Endothelial cell of umbilical vein (primary cell): ENCODE data around the gene TSPAN4. TPM values are rescaled to one million over a fixed set of nuclear protein-coding genes. Genes with fewer than 3 reads are reported as not detected.

Source experiments
- BruUV-seq: library from RNA; stranded (reverse); fragments of 400-500 nt; replicated peaks from 2 replicates; lab custom pipeline; 2021; lab: Mats Ljungman, UMichigan
- CTCF ChIA-PET: fragments of 300-600, 350-600 bp; sonication (Branson Sonifier 250); formaldehyde crosslinking; loops from one replicate; lab custom pipeline; 2021; ENCODE audit warnings: antibody characterized with exemption, inconsistent platforms; lab: Charles Lee
- POLR2A ChIA-PET: fragments of 300-600, 350-600 bp; sonication (Branson Sonifier 250); formaldehyde crosslinking; loops from one replicate; lab custom pipeline; 2021; ENCODE audit warnings: antibody characterized with exemption, inconsistent platforms; lab: Charles Lee
- DNase-seq: peaks from one replicate; pipeline ENCODE4 v3.0.0-alpha.2; 2011; ENCODE audit warnings: low read depth, low spot score
- FAIRE-seq: peaks from 2 replicates; lab custom pipeline; 2011; peaks lifted over from hg19 to GRCh38; lab: Jason Lieb, UNC
- H2AFZ ChIP-seq: 2 replicates; pipeline ENCODE4 v1.6.0; 2012; ENCODE audit warnings: low read depth, low read length, control low read depth, inconsistent platforms
- H3K27ac ChIP-seq: 2 replicates; pipeline ENCODE4 v1.5.1; 2011; ENCODE audit warnings: low read depth, mild to moderate bottlenecking, control low read depth, low read length, moderate library complexity; ENCODE audit not compliant: insufficient read depth
- H3K27me3 ChIP-seq, 2 experiments: 2 replicates each; pipeline versions ENCODE4 v1.6.0 to v1.6.1; 2011; ENCODE audit warnings: low read length in 2 of 2, mixed read lengths in 1 of 2; ENCODE audit not compliant: control insufficient read depth in 2 of 2, insufficient read depth in 2 of 2
- H3K36me3 ChIP-seq, 2 experiments: 2 replicates in 1 of 2; 3 replicates in 1 of 2; pipeline ENCODE4 v1.5.1; 2011; ENCODE audit warnings: low read length in 2 of 2, mild to moderate bottlenecking in 1 of 2, moderate library complexity in 1 of 2; ENCODE audit not compliant: control insufficient read depth in 2 of 2, insufficient read depth in 2 of 2; ENCODE audit errors: extremely low read depth in 1 of 2
- H3K4me1 ChIP-seq: 3 replicates; pipeline ENCODE4 v1.5.1; 2011; ENCODE audit warnings: mild to moderate bottlenecking, low read length; ENCODE audit not compliant: control insufficient read depth, insufficient read depth; ENCODE audit errors: extremely low read depth
- H3K4me2 ChIP-seq: 2 replicates; pipeline ENCODE4 v1.6.1; 2011; ENCODE audit warnings: low read length, control low read depth, mixed read lengths; ENCODE audit not compliant: insufficient read depth
- H3K4me3 ChIP-seq, 3 experiments: fragments of 200-600 bp in 1 of 3; sonication (generic), shearing (Covaris generic) in 1 of 3; replicated peaks in 1 of 3; 2 replicates each; pipeline ENCODE4 v1.5.1; 2011 to 2016; ENCODE audit warnings: control low read depth in 3 of 3, low read length in 3 of 3, mild to moderate bottlenecking in 2 of 3, inconsistent platforms in 1 of 3, low read depth in 1 of 3, moderate library complexity in 1 of 3; ENCODE audit not compliant: insufficient read depth in 1 of 3
- H3K79me2 ChIP-seq: 2 replicates; pipeline ENCODE4 v1.6.0; 2012; ENCODE audit warnings: low read length, inconsistent platforms; ENCODE audit not compliant: control insufficient read depth, insufficient read depth
- H3K9ac ChIP-seq: replicated peaks from 2 replicates; pipeline ENCODE3; 2011; ENCODE audit warnings: low read length, control low read depth; ENCODE audit not compliant: insufficient read depth; ENCODE audit errors: extremely low read depth
- H3K9me1 ChIP-seq: replicated peaks from 3 replicates; pipeline ENCODE4 v1.6.0; 2011; ENCODE audit warnings: mild to moderate bottlenecking, low read length; ENCODE audit not compliant: control insufficient read depth, insufficient read depth; ENCODE audit errors: extremely low read depth
- H3K9me3 ChIP-seq: replicated peaks from 2 replicates; pipeline ENCODE4 v1.5.1; 2012; ENCODE audit warnings: low read length, inconsistent platforms; ENCODE audit not compliant: control insufficient read depth, insufficient read depth
- H4K20me1 ChIP-seq: replicated peaks from 2 replicates; pipeline ENCODE3; 2011; ENCODE audit warnings: mild to moderate bottlenecking, low read length; ENCODE audit not compliant: control insufficient read depth, insufficient read depth; ENCODE audit errors: extremely low read depth
- EZH2 ChIP-seq: IDR thresholded peaks from 2 replicates; pipeline ENCODE4 v1.6.1; 2012; ENCODE audit warnings: borderline replicate concordance, low read depth, mild to moderate bottlenecking, moderate library complexity, low read length, inconsistent platforms; ENCODE audit not compliant: severe bottlenecking
- FOS ChIP-seq: IDR thresholded peaks from 2 replicates; pipeline ENCODE4 v1.6.1; 2011; ENCODE audit warnings: mild to moderate bottlenecking, low read length, moderate library complexity, borderline replicate concordance; ENCODE audit not compliant: insufficient read depth
- GATA2 ChIP-seq: IDR thresholded peaks from 2 replicates; pipeline ENCODE4 v1.7.0; 2011; ENCODE audit warnings: low read depth, mild to moderate bottlenecking, moderate library complexity, mixed read lengths, low read length; ENCODE audit not compliant: insufficient read length, insufficient read depth
- JUN ChIP-seq: IDR thresholded peaks from 2 replicates; pipeline ENCODE4 v1.6.1; 2011; ENCODE audit warnings: borderline replicate concordance, low read depth; ENCODE audit not compliant: insufficient read length, insufficient read depth
- MYC ChIP-seq: IDR thresholded peaks from one replicate; pipeline ENCODE4 v1.6.1; 2011; ENCODE audit warnings: mild to moderate bottlenecking, low read depth, low read length
- POLR2A ChIP-seq: IDR thresholded peaks from 2 replicates; pipeline ENCODE4 v1.6.1; 2012; ENCODE audit warnings: low read depth, mild to moderate bottlenecking, control low read depth, low read length
- POLR2AphosphoS5 ChIP-seq: IDR thresholded peaks from 2 replicates; pipeline ENCODE4 v1.6.1; 2012; ENCODE audit warnings: low read depth, mild to moderate bottlenecking, control low read depth, low read length, moderate library complexity; ENCODE audit not compliant: insufficient read depth
- dilution Hi-C: fragments of 300-500 bp; cut with MboI; formaldehyde crosslinking; loops from one replicate; pipeline ENCODE4 v1.15.0; 2019; ENCODE audit warnings: low sequenced_read_pairs; ENCODE audit not compliant: extremely low pct_ligation_motif_present
- intact Hi-C: fragments of 100-400 bp; cut with micrococcal nuclease; formaldehyde crosslinking; loops from one replicate; pipeline ENCODE4 v1.10.0; 2022
- polyA plus RNA-seq, 4 experiments: library from polyadenylated mRNA; depleted of rRNA in 3 of 4; stranded (reverse) in 3 of 4; unstranded in 1 of 4; fragments of >200 nt; gene quantifications; 2 replicates each; pipeline versions ENCODE4 v1.2.1 to v1.2.3, GENCODE V29; 2011 to 2012; ENCODE audit warnings: missing spikeins in 1 of 4
- total RNA-seq: library from RNA; stranded (reverse); gene quantifications from 2 replicates; pipeline ENCODE4 v1.2.3, GENCODE V29; 2021
- TF ChIP-seq, protein P1 (sequence below), 2 donors: IDR thresholded peaks; 1 replicate in 1 of 2; 2 replicates in 1 of 2; pipeline ENCODE4 v1.5.1; 2011; ENCODE audit warnings: low read length in 2 of 2, mild to moderate bottlenecking in 2 of 2, moderate library complexity in 2 of 2, control low read depth in 1 of 2, inconsistent platforms in 1 of 2, low read depth in 1 of 2; ENCODE audit not compliant: insufficient read depth in 1 of 2; ENCODE audit errors: extremely low read depth in 1 of 2
- TF ChIP-seq, protein P2 (sequence below): IDR thresholded peaks from 2 replicates; pipeline ENCODE4 v1.6.1; 2011; ENCODE audit not compliant: insufficient read depth, insufficient read length

Gene TSPAN4
- total and polyA plus RNA-seq, 2 donors (not counting 3 experiments of a cell fraction or from before 2014, with no cell fraction given) = 114 to 199 TPM

DNA sequence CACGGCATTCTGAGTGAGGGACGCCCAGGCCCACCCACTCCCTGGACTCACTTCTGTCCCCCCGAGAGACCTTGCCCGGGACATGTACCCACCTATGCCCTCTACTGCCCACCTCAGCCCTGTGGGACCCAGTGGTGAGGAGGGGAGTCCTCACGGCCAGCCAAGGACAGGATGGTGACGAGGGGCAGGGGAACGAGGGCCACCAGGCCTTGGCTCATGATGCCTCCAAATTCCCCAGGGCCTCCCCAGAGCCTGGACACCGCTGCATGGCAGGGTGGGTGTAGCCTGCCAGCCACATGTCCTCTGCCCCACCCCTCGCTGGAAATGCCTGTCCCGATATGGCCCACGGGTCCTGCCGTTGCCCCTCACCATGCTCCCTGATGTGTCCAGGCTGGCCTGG is 26.1 kb downstream of the TSPAN4 start:
- no peaks in the 10 kb centered on the region for H3K4me1 ChIP-seq
- dilution Hi-C loops = no loop called here
- H3K4me2 ChIP-seq = no peak overlapping the region
- no peak overlapping the region for H3K27ac ChIP-seq
- ChIA-PET POLR2A (no interaction called here), CTCF (interaction anchor here (1.8 to 2.5 kb wide), 2 partner anchors 29 to 182 kb away, joined by 4 to 7 read pairs; no protein-coding TSS in a partner anchor)
- TF ChIP-seq POLR2A (no peak), MYC (no peak), FOS (no peak), JUN (no peak), EZH2 (no peak), POLR2AphosphoS5 (no peak), GATA2 (no peak)
- TF ChIP-seq, protein P1, sequence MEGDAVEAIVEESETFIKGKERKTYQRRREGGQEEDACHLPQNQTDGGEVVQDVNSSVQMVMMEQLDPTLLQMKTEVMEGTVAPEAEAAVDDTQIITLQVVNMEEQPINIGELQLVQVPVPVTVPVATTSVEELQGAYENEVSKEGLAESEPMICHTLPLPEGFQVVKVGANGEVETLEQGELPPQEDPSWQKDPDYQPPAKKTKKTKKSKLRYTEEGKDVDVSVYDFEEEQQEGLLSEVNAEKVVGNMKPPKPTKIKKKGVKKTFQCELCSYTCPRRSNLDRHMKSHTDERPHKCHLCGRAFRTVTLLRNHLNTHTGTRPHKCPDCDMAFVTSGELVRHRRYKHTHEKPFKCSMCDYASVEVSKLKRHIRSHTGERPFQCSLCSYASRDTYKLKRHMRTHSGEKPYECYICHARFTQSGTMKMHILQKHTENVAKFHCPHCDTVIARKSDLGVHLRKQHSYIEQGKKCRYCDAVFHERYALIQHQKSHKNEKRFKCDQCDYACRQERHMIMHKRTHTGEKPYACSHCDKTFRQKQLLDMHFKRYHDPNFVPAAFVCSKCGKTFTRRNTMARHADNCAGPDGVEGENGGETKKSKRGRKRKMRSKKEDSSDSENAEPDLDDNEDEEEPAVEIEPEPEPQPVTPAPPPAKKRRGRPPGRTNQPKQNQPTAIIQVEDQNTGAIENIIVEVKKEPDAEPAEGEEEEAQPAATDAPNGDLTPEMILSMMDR (IDR thresholded peaks at IDR 0.05; ENCODE audit: extremely low read depth in 1 of 2, insufficient read depth in 1 of 2, low read depth in 1 of 2, low read length in 2 of 2) = no peak
- TF ChIP-seq, protein P2, sequence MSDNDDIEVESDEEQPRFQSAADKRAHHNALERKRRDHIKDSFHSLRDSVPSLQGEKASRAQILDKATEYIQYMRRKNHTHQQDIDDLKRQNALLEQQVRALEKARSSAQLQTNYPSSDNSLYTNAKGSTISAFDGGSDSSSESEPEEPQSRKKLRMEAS = no peak
- DNase-seq = no peak
- no TSS peak for BruUV-seq
- no peak overlapping the region for H3K4me3 ChIP-seq
- intact Hi-C loops = no loop called here
- H3K27me3 ChIP-seq = no peaks in the 10 kb centered on the region
- no peaks in the 10 kb centered on the region for H3K9me1 ChIP-seq
- H3K9me3 ChIP-seq = no peaks in the 10 kb centered on the region
- FAIRE-seq = no peak
- H3K9ac ChIP-seq = no peak overlapping the region
- H2AFZ ChIP-seq = no peak overlapping the region
- no peaks in the 10 kb centered on the region for H4K20me1 ChIP-seq
- H3K36me3 ChIP-seq = peaks cover 0 to 5% of the 10 kb centered on the region in 2 experiments
- no peaks in the 10 kb centered on the region for H3K79me2 ChIP-seq
